SK-N-SH (cell line): ENCODE data around the gene ZNF286A. TPM values are rescaled to one million over a fixed set of nuclear protein-coding genes. Genes with fewer than 3 reads are reported as not detected.
"Not testable (repeated sequence)": the region's sequence is repeated elsewhere in the genome, so short reads cannot be mapped to it uniquely, and the experiment has no call there.

Source experiments
- CTCF ChIA-PET: fragments of 300-600, 350-600 bp; formaldehyde crosslinking; extraction: SDS; loops from one replicate; lab custom pipeline; 2021; lab: Yijun Ruan, JAX
- POLR2A ChIA-PET: fragments of 350-600 bp; sonication (Branson Sonifier 250); formaldehyde crosslinking; extraction: SDS; loops from one replicate; lab custom pipeline; 2020; ENCODE audit warnings: antibody characterized with exemption, inconsistent platforms; lab: Yijun Ruan, JAX
- DNase-seq: peaks from one replicate; pipeline ENCODE4 v3.0.0; 2012
- H2AFZ ChIP-seq: fragments of 200-600 bp; sonication (generic); 2 replicates; pipeline ENCODE4 v1.8.1; 2016; ENCODE audit warnings: antibody characterized with exemption, mild to moderate bottlenecking, low read depth
- H3F3A ChIP-seq: fragments of 200-600 bp; sonication (generic); replicated peaks from 2 replicates; pipeline ENCODE3; 2016; ENCODE audit warnings: antibody characterized with exemption, mild to moderate bottlenecking; ENCODE audit not compliant: insufficient read depth
- H3K27ac ChIP-seq, 2 experiments: fragments of 200-500 bp in 1 of 2; fragments of 200-600 bp in 1 of 2; sonication (Bioruptor generic) in 1 of 2; sonication (generic), shearing (Covaris generic) in 1 of 2; 2 replicates each; pipeline versions ENCODE4 v1.5.1 to v1.6.1; 2014 to 2016; ENCODE audit warnings: low read depth in 2 of 2, inconsistent platforms in 1 of 2, low read length in 1 of 2, mild to moderate bottlenecking in 1 of 2, mixed read lengths in 1 of 2
- H3K27me3 ChIP-seq: fragments of 200-600 bp; sonication (generic), shearing (Covaris generic); 2 replicates; pipeline ENCODE4 v1.6.1; 2016; ENCODE audit warnings: mixed run types; ENCODE audit not compliant: insufficient read depth
- H3K36me3 ChIP-seq, 2 experiments: fragments of 200-500 bp in 1 of 2; fragments of 200-600 bp in 1 of 2; sonication (Bioruptor generic) in 1 of 2; sonication (generic) in 1 of 2; replicated peaks in 1 of 2; 2 replicates each; pipeline versions ENCODE3 to v1.5.1; 2014 to 2016; ENCODE audit warnings: low read length in 1 of 2, mild to moderate bottlenecking in 1 of 2; ENCODE audit not compliant: insufficient read depth in 2 of 2, control insufficient read depth in 1 of 2
- H3K4me1 ChIP-seq, 2 experiments: fragments of 200-500 bp in 1 of 2; fragments of 200-600 bp in 1 of 2; sonication (Bioruptor generic) in 1 of 2; sonication (generic), shearing (Covaris generic) in 1 of 2; 2 replicates each; pipeline versions ENCODE4 v1.5.1 to v1.6.1; 2014 to 2016; ENCODE audit warnings: low read depth in 1 of 2, low read length in 1 of 2, mixed run types in 1 of 2; ENCODE audit not compliant: insufficient read depth in 2 of 2, control insufficient read depth in 1 of 2
- H3K4me2 ChIP-seq: fragments of 200-600 bp; sonication (generic), shearing (Covaris generic); 2 replicates; pipeline ENCODE4 v1.6.1; 2017; ENCODE audit warnings: mixed run types
- H3K4me3 ChIP-seq, 2 experiments: fragments of 200-500 bp in 1 of 2; fragments of 200-600 bp in 1 of 2; sonication (Bioruptor generic) in 1 of 2; sonication (generic), shearing (Covaris generic) in 1 of 2; 2 replicates each; pipeline versions ENCODE4 v1.5.1 to v1.8.1; 2014 to 2016; ENCODE audit warnings: low read depth in 2 of 2, inconsistent platforms in 1 of 2, low read length in 1 of 2, mild to moderate bottlenecking in 1 of 2, mixed read lengths in 1 of 2, moderate library complexity in 1 of 2
- H3K79me2 ChIP-seq: fragments of 200-600 bp; sonication (generic); 2 replicates; pipeline ENCODE4 v1.8.1; 2017; ENCODE audit warnings: mild to moderate bottlenecking; ENCODE audit not compliant: insufficient read depth
- H3K9ac ChIP-seq: fragments of 200-600 bp; sonication (generic); 2 replicates; pipeline ENCODE4 v1.6.1; 2017; ENCODE audit warnings: mixed run types
- H3K9me2 ChIP-seq: fragments of 200-600 bp; sonication (generic); 2 replicates; pipeline ENCODE4 v1.6.1; 2017; ENCODE audit warnings: mixed run types
- H3K9me3 ChIP-seq: fragments of 200-600 bp; sonication (generic); 2 replicates; pipeline ENCODE4 v1.6.1; 2017; ENCODE audit warnings: mixed run types, mild to moderate bottlenecking, moderate library complexity
- H4K20me1 ChIP-seq: fragments of 200-600 bp; sonication (generic); 2 replicates; pipeline ENCODE4 v1.6.1; 2017; ENCODE audit warnings: mild to moderate bottlenecking, mixed run types; ENCODE audit not compliant: insufficient read depth
- ELF1 ChIP-seq: IDR thresholded peaks from 2 replicates; pipeline ENCODE4 v1.4.0; 2012
- EP300 ChIP-seq, 2 experiments: IDR thresholded peaks; 2 replicates each; pipeline versions ENCODE4 v1.4.0 to v1.6.1; 2012; ENCODE audit warnings: borderline replicate concordance in 1 of 2, low read depth in 1 of 2, low read length in 1 of 2
- EZH2phosphoT487 ChIP-seq: fragments of 200-600 bp; sonication (generic); IDR thresholded peaks from 2 replicates; pipeline ENCODE4 v1.6.1; 2017; ENCODE audit warnings: low read depth, mixed run types, mild to moderate bottlenecking, antibody characterized with exemption, moderate library complexity, borderline replicate concordance
- FOXM1 ChIP-seq: IDR thresholded peaks from 2 replicates; pipeline ENCODE4 v1.4.0; 2012; ENCODE audit warnings: low read depth, mild to moderate bottlenecking
- JUND ChIP-seq: IDR thresholded peaks from 2 replicates; pipeline ENCODE4 v1.4.0; 2012
- NFIC ChIP-seq: IDR thresholded peaks from 2 replicates; pipeline ENCODE4 v1.4.0; 2012; ENCODE audit warnings: borderline replicate concordance
- RCOR1 ChIP-seq: fragments of 150-350 bp; IDR thresholded peaks from 2 replicates; pipeline ENCODE4 v1.6.1; 2017; ENCODE audit warnings: antibody characterized with exemption, low read length
- RFX5 ChIP-seq: IDR thresholded peaks from 2 replicates; pipeline ENCODE4 v1.6.1; 2012; ENCODE audit warnings: mild to moderate bottlenecking, improper control_type of control experiment, low read length
- TCF12 ChIP-seq: IDR thresholded peaks from 2 replicates; pipeline ENCODE4 v1.4.0; 2012
- WGBS: methylation state at CpG from one replicate; pipeline ENCODE4 v1.1.6; 2017; ENCODE audit warnings: low lambda C conversion rate; 5-methylcytosine and 5-hydroxymethylcytosine counted together
- polyA plus RNA-seq, 3 experiments: library from polyadenylated mRNA; depleted of rRNA; stranded (reverse); fragments of >200 nt; gene quantifications; 2 replicates each; pipeline ENCODE4 v1.2.3, GENCODE V29; 2012
- small RNA-seq, 7 experiments: library from RNA; depleted of rRNA; stranded (forward); fragments of <200 nt; gene quantifications; one replicate each; pipeline ENCODE3, GENCODE V24; 2012
- TF ChIP-seq, protein P1 (sequence below): IDR thresholded peaks from 2 replicates; pipeline ENCODE4 v1.4.0; 2012; ENCODE audit warnings: low read depth

ZNF286A gene
- polyA plus RNA-seq, 1 of the 3 experiments (the other 2 are of a cell fraction), result 16.5 TPM

GRCh38 chr17:15744885-15745284, 45.3 kb downstream of the ZNF286A start:
- Histone ChIP-seq H4K20me1 (no peaks in the 10 kb centered on the region), H3K36me3 (no peaks in the 10 kb centered on the region), H3K79me2 (no peaks in the 10 kb centered on the region), H3K27ac (no peak overlapping the region; a peak in 1 of 4 replicates), H3K9me3 (no peaks in the 10 kb centered on the region), H3K9me2 (no peaks in the 10 kb centered on the region), H3K4me3 (no peak overlapping the region), H3F3A (no peaks in the 10 kb centered on the region), H2AFZ (no peak overlapping the region), H3K4me2 (no peak overlapping the region), H3K9ac (no peak overlapping the region), H3K27me3 (no peaks in the 10 kb centered on the region; the same call in 1 of the 2 replicates), H3K4me1 (peaks cover 0 to 15% of the 10 kb centered on the region in 2 experiments; a peak in 1 of 4 replicates)
- WGBS, result 46% methylated on average over 2 of the region's 2 CpGs
- POLR2A ChIA-PET, result no interaction called here
- DNase-seq, result peak; percentile 51
- CTCF ChIA-PET, result no interaction called here
- TF ChIP-seq RFX5, result no peak
- no peak for TF ChIP-seq RCOR1
- no peak for TF ChIP-seq JUND
- TF ChIP-seq TCF12, result no peak
- no peak for TF ChIP-seq EZH2phosphoT487
- TF ChIP-seq ELF1, result no peak
- TF ChIP-seq, protein P1, sequence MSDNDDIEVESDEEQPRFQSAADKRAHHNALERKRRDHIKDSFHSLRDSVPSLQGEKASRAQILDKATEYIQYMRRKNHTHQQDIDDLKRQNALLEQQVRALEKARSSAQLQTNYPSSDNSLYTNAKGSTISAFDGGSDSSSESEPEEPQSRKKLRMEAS, result no peak
- TF ChIP-seq FOXM1, result no peak

- CTCF ChIA-PET, H3K9me2 ChIP-seq: not testable (repeated sequence)
Measured at GRCh38 chr17:15749403-15749802, 49.9 kb downstream of the ZNF286A start.

DNA sequence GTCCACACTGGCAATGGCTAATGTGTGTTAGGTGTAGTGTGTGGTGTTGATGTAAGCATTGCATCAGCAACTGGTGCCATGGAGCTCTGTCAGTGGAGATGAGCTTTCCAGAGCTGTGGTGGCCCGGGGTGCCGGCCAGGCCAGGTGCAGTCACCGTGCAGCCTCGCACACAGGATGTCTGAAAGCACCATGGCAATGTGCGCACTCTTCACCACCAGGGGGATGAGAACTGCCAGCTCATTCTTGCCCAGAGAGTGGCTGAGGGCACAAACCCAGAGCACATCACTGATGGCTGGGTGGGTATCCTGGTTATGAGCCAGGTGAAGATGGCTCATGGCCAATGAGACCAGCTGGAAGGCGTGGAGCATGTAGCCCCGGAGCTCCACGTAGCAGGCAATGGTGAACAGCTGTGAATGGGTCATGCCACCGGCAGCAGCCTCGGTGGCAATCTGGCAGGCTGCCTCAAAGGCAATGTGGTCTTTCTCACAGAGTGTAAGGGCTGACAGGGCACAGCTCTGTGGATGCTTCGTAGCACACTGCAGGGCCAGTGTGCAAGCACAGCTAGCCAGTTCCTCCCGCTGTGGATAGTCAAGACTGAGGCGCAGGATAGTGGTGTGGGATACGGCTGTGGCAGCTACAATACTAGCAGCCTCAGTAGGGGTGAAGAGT, 69.4 kb downstream of the ZNF286A start:
- H3K4me3 ChIP-seq, H3K27me3 ChIP-seq, H3K4me1 ChIP-seq, H3K36me3 ChIP-seq, H4K20me1 ChIP-seq, H2AFZ ChIP-seq, H3K9ac ChIP-seq, H3K79me2 ChIP-seq, H3K4me2 ChIP-seq, H3K9me2 ChIP-seq, H3K27ac ChIP-seq, H3K9me3 ChIP-seq, CTCF ChIA-PET, H3F3A ChIP-seq, POLR2A ChIA-PET, DNase-seq: not testable (repeated sequence)
- peak; percentile 19; the same call in 1 of the 2 replicates for TF ChIP-seq NFIC
- TF ChIP-seq TCF12, result peak; percentile 61
- 0 out of 4 replicates have a peak, but pooled peaks of 1 of the 2 experiments have one; percentile 8 for TF ChIP-seq EP300 (IDR thresholded peaks at IDR 0.05; ENCODE audit: borderline replicate concordance in 1 of 2, low read depth in 1 of 2, low read length in 1 of 2)
- WGBS, result 19% methylated on average over 4 of the region's 14 CpGs

More at GRCh38 chr17:15749403-15749802, 49.9 kb downstream of the ZNF286A start:
- H2AFZ ChIP-seq, H3K27ac ChIP-seq, H3K4me2 ChIP-seq, H3K9ac ChIP-seq, POLR2A ChIA-PET, H3K36me3 ChIP-seq, DNase-seq, H3K27me3 ChIP-seq, H4K20me1 ChIP-seq, H3K4me3 ChIP-seq, H3K79me2 ChIP-seq, H3K4me1 ChIP-seq, H3K9me3 ChIP-seq, H3F3A ChIP-seq: not testable (repeated sequence)
- 94% methylated on average over 21 of the region's 36 CpGs for WGBS

Small RNA genes within 50 kb of the gene (small RNA-seq; reads per million reads assigned to genes)
- 0 reads per million in 7 experiments for gene ZNF29P

Other genes starting within 250 kb of the ZNF286A start
- gene CDRT4, start 232.1 kb upstream of the ZNF286A start, polyA plus RNA-seq (2012; rRNA removed), result 3.8 and 4.6 TPM in 2 replicates
- 4.7 and 5.0 TPM in 2 replicates for gene TVP23C, start 136.3 kb upstream of the ZNF286A start, polyA plus RNA-seq (2012; rRNA removed)
- gene FBXW10B, start 80.0 kb upstream of the ZNF286A start, polyA plus RNA-seq (2012; rRNA removed), result 0.46 and 1.7 TPM in 2 replicates
- 24.8 and 30.7 TPM in 2 replicates for gene TRIM16, start 15.4 kb upstream of the ZNF286A start, polyA plus RNA-seq (2012; rRNA removed)
- gene TBC1D26, start 32.5 kb downstream of the ZNF286A start, polyA plus RNA-seq (2012; rRNA removed), result not detected in 2 replicates
- gene ADORA2B, start 245.4 kb downstream of the ZNF286A start, polyA plus RNA-seq (2012; rRNA removed), result 12.6 and 14.4 TPM in 2 replicates